ENCODE results near the gene CNTNAP2. TPM values are rescaled to one million over a fixed set of nuclear protein-coding genes. Genes with fewer than 3 reads are reported as not detected.

The CNTNAP2 gene
- total and polyA plus RNA-seq, 7 donors, result 0.60 to 2.4 (median 1.7) TPM

DNA sequence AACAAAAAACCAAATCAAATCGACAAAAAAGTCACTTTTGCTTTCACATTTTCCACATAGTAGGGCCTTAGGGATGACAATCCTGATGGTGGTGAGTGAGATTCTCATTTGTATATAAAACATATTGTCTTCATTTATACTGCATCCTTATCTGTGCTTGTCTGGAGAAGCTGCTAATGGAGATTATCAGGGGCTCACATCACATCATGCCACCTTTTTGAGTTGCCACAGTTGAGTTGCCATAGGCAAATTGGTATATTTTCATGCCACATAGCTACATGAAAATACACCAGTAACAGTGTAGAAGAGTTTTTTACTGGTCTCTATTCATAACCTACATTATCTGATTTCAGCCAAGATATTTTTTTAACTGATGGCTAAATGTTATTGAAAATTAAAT, 85.3 kb downstream of the CNTNAP2 start:
- TF ChIP-seq, protein P1, sequence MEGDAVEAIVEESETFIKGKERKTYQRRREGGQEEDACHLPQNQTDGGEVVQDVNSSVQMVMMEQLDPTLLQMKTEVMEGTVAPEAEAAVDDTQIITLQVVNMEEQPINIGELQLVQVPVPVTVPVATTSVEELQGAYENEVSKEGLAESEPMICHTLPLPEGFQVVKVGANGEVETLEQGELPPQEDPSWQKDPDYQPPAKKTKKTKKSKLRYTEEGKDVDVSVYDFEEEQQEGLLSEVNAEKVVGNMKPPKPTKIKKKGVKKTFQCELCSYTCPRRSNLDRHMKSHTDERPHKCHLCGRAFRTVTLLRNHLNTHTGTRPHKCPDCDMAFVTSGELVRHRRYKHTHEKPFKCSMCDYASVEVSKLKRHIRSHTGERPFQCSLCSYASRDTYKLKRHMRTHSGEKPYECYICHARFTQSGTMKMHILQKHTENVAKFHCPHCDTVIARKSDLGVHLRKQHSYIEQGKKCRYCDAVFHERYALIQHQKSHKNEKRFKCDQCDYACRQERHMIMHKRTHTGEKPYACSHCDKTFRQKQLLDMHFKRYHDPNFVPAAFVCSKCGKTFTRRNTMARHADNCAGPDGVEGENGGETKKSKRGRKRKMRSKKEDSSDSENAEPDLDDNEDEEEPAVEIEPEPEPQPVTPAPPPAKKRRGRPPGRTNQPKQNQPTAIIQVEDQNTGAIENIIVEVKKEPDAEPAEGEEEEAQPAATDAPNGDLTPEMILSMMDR (IDR thresholded peaks at IDR 0.05), result no peak
- TF ChIP-seq POLR2AphosphoS5 (IDR thresholded peaks at IDR 0.05) (no peak), POLR2A (IDR thresholded peaks at IDR 0.05) (no peak), EP300 (IDR thresholded peaks at IDR 0.05) (no peak)
- H3K4me1 ChIP-seq, result no peaks in the 10 kb centered on the region
- H3K27ac ChIP-seq, result no peak overlapping the region
- H3K9me3 ChIP-seq, result no peaks in the 10 kb centered on the region
- no peak for DNase-seq
- H3K4me3 ChIP-seq, result no peak overlapping the region
- 43 to 85% methylated on average over 1 of the region's 1 CpG for WGBS, 2 donors
- no peaks in the 10 kb centered on the region for H3K36me3 ChIP-seq
- intact Hi-C loops (cut with DNase I), result no loop called here
- no peaks in the 10 kb centered on the region for H3K27me3 ChIP-seq

DNA sequence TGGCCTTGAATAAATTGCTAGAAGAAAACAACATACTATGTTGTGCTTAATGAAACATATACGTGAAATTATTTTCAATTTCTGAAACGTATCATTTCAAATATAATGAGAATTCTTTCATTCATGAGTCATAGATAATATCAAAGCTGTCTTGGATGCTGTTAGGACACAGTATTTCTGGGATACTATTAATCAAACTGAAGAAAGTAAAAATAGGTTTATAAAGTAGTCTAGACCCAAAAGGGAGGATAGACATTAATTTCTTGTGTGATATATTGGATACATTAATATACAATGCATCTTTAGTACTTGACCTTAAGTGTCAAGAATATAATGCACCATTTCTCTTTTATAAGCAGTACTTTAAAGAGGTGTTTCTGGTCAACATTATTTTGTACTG, 89.7 kb downstream of the CNTNAP2 start:
- DNase-seq, result no peak
- Histone ChIP-seq H3K27me3 (no peaks in the 10 kb centered on the region), H3K4me1 (no peaks in the 10 kb centered on the region)

DNA sequence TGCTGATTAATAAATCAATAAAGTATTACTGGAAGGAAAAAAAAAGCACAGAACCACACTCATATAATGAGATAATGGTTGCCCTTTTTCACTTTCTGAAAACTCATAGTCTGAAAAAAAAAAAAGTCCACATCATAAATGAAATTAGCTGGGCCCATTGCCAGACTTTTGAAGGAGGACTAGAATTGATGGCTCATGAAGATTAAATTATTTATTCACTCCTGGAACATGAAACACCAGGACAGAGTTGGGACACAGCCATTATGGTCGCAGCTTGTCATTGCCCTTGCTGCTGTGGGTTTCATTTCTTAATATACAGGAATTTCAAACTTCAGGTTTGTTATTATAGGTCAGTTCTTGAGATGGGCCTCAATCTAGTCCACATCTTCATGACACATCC, 91.9 kb downstream of the CNTNAP2 start:
- WGBS, 2 donors, result 71 to 77% methylated on average over 1 of the region's 1 CpG
- Histone ChIP-seq H3K9me3 (no peaks in the 10 kb centered on the region), H3K36me3 (no peaks in the 10 kb centered on the region), H3K27me3 (no peaks in the 10 kb centered on the region), H3K4me1 (no peaks in the 10 kb centered on the region), H3K27ac (no peak overlapping the region), H3K4me3 (no peak overlapping the region)
- no peak for DNase-seq
- no peak for TF ChIP-seq POLR2A (IDR thresholded peaks at IDR 0.05)
- no peak for TF ChIP-seq POLR2AphosphoS5 (IDR thresholded peaks at IDR 0.05)
- TF ChIP-seq EP300 (IDR thresholded peaks at IDR 0.05), result no peak
- TF ChIP-seq, protein P1 (IDR thresholded peaks at IDR 0.05), result no peak
- intact Hi-C loops (cut with DNase I), result no loop called here

More for the DNA sequence above, 89.7 kb downstream of the CNTNAP2 start:
- TF ChIP-seq POLR2A (IDR thresholded peaks at IDR 0.05) (no peak), POLR2AphosphoS5 (IDR thresholded peaks at IDR 0.05) (no peak), EP300 (IDR thresholded peaks at IDR 0.05) (no peak)
- TF ChIP-seq, protein P1 (IDR thresholded peaks at IDR 0.05), result no peak
- no peaks in the 10 kb centered on the region for H3K9me3 ChIP-seq
- no peak overlapping the region for H3K4me3 ChIP-seq
- H3K27ac ChIP-seq, result no peak overlapping the region
- WGBS, 2 donors, result 72 to 86% methylated on average over 2 of the region's 2 CpGs
- H3K36me3 ChIP-seq, result no peaks in the 10 kb centered on the region
- intact Hi-C loops (cut with DNase I), result no loop called here

DNA sequence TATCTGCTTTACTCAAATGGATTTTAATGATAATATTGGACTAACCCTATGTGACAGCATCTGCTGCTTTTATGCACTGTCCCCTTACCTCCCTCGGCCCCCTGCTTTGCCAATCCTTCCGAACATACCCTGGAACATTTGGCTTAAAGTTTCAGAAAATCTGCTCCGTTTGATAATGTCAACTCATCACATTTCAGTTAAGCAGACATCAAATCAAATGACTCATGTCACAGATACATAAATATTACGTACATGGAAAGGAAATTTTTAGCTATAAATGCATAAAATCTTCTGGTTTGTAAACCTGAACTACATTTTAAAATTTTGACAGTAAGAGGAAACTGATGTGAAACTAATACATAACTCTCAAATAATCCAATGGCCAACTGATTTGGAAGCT, 98.2 kb downstream of the CNTNAP2 start:
- no peak for DNase-seq
- TF ChIP-seq, protein P1 (IDR thresholded peaks at IDR 0.05), result no peak
- no peak for TF ChIP-seq POLR2AphosphoS5 (IDR thresholded peaks at IDR 0.05)
- no peak for TF ChIP-seq POLR2A (IDR thresholded peaks at IDR 0.05)
- TF ChIP-seq EP300 (IDR thresholded peaks at IDR 0.05), result no peak
- H3K27me3 ChIP-seq, result no peaks in the 10 kb centered on the region
- no peaks in the 10 kb centered on the region for H3K36me3 ChIP-seq
- no peak overlapping the region for H3K4me3 ChIP-seq
- no peaks in the 10 kb centered on the region for H3K4me1 ChIP-seq
- 69 to 85% methylated on average over 4 of the region's 4 CpGs for WGBS, 2 donors
- no peaks in the 10 kb centered on the region for H3K9me3 ChIP-seq
- H3K27ac ChIP-seq, result no peak overlapping the region
- intact Hi-C loops (cut with DNase I), result no loop called here

DNA sequence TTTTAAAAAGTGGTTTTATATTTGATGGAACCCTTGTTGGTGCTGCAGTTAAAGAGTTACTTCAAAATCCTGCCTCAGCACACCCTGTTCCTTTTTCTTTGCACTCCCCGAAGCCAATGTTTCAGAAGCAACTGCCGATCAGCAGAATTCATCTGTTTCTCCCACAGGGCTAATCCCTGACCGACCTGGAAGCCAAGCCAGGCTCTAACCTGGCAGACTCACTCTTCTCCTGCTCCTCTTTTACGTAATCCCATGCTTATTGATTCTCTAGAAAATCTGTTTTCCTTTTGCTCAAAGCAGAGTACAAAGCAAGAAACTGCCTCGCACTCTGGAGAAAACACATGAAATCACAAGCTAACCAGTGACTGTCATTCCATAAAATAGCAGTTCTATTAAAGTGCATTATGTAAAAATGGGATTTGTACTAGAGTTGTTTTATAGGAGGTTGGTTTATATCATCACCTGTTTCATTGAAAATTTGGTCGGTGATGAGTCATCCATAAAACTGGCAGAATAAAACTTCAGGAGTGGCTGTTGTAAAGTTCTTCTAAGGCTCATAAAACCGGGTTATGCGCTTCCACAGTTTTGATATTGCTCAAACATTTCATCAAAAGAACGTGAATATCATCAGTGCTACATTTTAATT, 99.9 kb downstream of the CNTNAP2 start:
- Histone ChIP-seq H3K27ac (no peak overlapping the region), H3K4me1 (no peaks in the 10 kb centered on the region), H3K9me3 (no peaks in the 10 kb centered on the region), H3K36me3 (no peaks in the 10 kb centered on the region), H3K27me3 (no peaks in the 10 kb centered on the region), H3K4me3 (no peak overlapping the region)
- DNase-seq, result no peak
- intact Hi-C loops (cut with DNase I), result no loop called here
- WGBS, 2 donors, result 42 to 65% methylated on average over 9 of the region's 9 CpGs
- TF ChIP-seq POLR2A (IDR thresholded peaks at IDR 0.05) (no peak), EP300 (IDR thresholded peaks at IDR 0.05) (no peak), POLR2AphosphoS5 (IDR thresholded peaks at IDR 0.05) (no peak)
- TF ChIP-seq, protein P1 (IDR thresholded peaks at IDR 0.05), result no peak
